GM21786 (cell line): ENCODE data around the gene MYPN.
"Not testable (repeated sequence)": the region's sequence is repeated elsewhere in the genome, so short reads cannot be mapped to it uniquely, and the experiment has no call there.

Experiments used
- ATAC-seq: cut with Tn5 transposase; IDR thresholded peaks from one replicate; pipeline ENCODE4 v1.9.1; 2021; ENCODE audit not compliant: unreplicated experiment

The MYPN gene

GRCh38 chr10:68132391-68132790 lies 23.1 kb downstream of the MYPN start:
- ATAC-seq: no peak

GRCh38 chr10:68133523-68133922 lies 24.2 kb downstream of the MYPN start:
- no peak for ATAC-seq

GRCh38 chr10:68135362-68135761 lies 26.1 kb downstream of the MYPN start:
- ATAC-seq: no peak

- no peak for ATAC-seq
These were observed 26.9 kb downstream of the MYPN start for GRCh38 chr10:68135922-68136792.

- ATAC-seq: no peak
These were observed 27.9 kb downstream of the MYPN start for GRCh38 chr10:68137171-68137570.

- no peak for ATAC-seq
These were observed 29.2 kb downstream of the MYPN start for GRCh38 chr10:68138526-68138925.

GRCh38 chr10:68139448-68140272 lies 30.4 kb downstream of the MYPN start:
- no peak for ATAC-seq

GRCh38 chr10:68142761-68143160 lies 33.5 kb downstream of the MYPN start:
- ATAC-seq: no peak

GRCh38 chr10:68144709-68145108 lies 35.4 kb downstream of the MYPN start:
- no peak for ATAC-seq

- no peak for ATAC-seq
These were observed 36.4 kb downstream of the MYPN start for GRCh38 chr10:68145705-68146104.

GRCh38 chr10:68146133-68146532 lies 36.8 kb downstream of the MYPN start:
- no peak for ATAC-seq

- ATAC-seq: no peak
These were observed 42.2 kb downstream of the MYPN start for GRCh38 chr10:68151453-68151852.

- ATAC-seq: peak; percentile 62
These were observed 44.4 kb downstream of the MYPN start for GRCh38 chr10:68153473-68154210.

GRCh38 chr10:68154211-68154497 lies 44.9 kb downstream of the MYPN start:
- ATAC-seq: peak; percentile 35

GRCh38 chr10:68155615-68156210 lies 46.4 kb downstream of the MYPN start:
- no peak for ATAC-seq

- no peak for ATAC-seq
These were observed 47.3 kb downstream of the MYPN start for GRCh38 chr10:68156373-68157185.

GRCh38 chr10:68157522-68157921 lies 48.2 kb downstream of the MYPN start:
- not testable (repeated sequence) for ATAC-seq

GRCh38 chr10:68158031-68158430 lies 48.7 kb downstream of the MYPN start:
- ATAC-seq: no peak

GRCh38 chr10:68163735-68164134 lies 54.4 kb downstream of the MYPN start:
- peak; percentile 97 for ATAC-seq

- ATAC-seq: no peak
These were observed 56.4 kb downstream of the MYPN start for GRCh38 chr10:68165643-68166042.
